Posterior vena cava (tissue), 2 donors: ENCODE measurements around the gene ZNF674. TPM values are rescaled to one million over a fixed set of nuclear protein-coding genes. Genes with fewer than 3 reads are reported as not detected.

ENCODE experiments used
- DNase-seq: peaks from one replicate; pipeline ENCODE4 v3.0.0-alpha.2; 2020; ENCODE audit warnings: low spot score
- intact Hi-C, 2 donors: fragments of 100-400 bp; cut with DNase I; formaldehyde crosslinking; loops; one replicate each; pipeline versions ENCODE4 v1.14.1 to v1.14.2; 2022 to 2023
- long read RNA-seq, 2 donors: library from polyadenylated mRNA; unstranded; transcript quantifications; one replicate each; pipeline ENCODE4 v2.0.0, GENCODE V29; 2020 to 2021
- total RNA-seq, 2 donors: library from RNA; stranded (reverse); fragmentation: NEBNext Ultra II Directional; extraction: Animal tissue kit (Norgen Biotek cat#: 25700); gene quantifications; one replicate each; pipeline ENCODE4 v1.2.1, GENCODE V29; 2021
- donor health status: DM: yes; HTN: yes; CAD: no.
- donor health status: DM: yes; HTN: yes; CAD: no.

The ZNF674 gene
- total RNA-seq, result 1 to 10 TPM; 4.6 to 5.6 TPM
- long read RNA-seq, donor 1, result 0 reads
- long read RNA-seq, donor 2, result 0 reads

DNA sequence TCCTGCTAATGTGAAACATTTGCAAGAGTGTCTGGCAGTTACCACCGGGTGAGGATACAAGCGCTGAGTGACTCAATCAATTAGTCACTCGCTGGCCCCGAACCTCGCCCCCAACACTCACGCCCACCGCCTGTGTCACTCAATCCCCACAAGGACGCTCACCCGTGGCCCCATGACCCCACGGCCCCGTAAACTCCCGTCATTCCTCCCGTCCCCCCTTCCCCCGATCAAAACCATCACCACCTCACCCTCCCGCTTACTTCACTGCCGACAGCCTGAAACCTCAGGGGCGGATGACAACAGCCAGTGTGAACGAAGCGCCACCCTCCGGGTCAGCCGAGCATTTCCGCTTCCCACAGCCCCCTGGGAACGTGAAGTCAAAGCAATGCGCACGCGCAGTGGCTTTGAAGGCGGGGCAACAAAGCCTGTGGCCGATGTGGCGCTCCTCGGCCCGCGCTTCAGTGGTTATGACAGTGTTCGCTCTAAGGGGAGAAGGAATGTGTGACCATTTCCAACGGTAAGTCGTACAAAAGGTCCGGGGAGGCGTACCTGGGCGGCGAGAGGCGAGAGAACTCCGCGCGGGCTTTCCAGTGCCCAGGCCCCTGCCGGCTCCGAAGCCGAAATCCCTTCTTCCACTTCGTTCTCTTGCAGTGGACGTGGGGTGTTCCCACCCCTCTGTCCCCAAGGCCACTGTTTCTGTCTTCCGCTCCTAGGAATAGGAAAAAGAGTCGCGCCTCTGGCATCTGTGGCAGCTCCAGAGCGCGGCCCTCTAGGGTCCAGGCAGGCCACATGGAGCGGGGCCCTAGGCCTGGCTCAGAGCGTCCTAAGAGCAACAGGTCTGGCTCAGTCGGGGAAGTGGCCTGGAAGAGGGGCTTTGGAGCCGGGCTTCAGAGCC, at the start of gene ZNF674:
Gene ZNF674, minus strand, starts transcription at position 311 of the 895 bp plus-strand sequence. CDS start 3,334 bp downstream, outside the sequence.
- intact Hi-C loops, result no loop called here
- peak; percentile 98 for DNase-seq

DNA sequence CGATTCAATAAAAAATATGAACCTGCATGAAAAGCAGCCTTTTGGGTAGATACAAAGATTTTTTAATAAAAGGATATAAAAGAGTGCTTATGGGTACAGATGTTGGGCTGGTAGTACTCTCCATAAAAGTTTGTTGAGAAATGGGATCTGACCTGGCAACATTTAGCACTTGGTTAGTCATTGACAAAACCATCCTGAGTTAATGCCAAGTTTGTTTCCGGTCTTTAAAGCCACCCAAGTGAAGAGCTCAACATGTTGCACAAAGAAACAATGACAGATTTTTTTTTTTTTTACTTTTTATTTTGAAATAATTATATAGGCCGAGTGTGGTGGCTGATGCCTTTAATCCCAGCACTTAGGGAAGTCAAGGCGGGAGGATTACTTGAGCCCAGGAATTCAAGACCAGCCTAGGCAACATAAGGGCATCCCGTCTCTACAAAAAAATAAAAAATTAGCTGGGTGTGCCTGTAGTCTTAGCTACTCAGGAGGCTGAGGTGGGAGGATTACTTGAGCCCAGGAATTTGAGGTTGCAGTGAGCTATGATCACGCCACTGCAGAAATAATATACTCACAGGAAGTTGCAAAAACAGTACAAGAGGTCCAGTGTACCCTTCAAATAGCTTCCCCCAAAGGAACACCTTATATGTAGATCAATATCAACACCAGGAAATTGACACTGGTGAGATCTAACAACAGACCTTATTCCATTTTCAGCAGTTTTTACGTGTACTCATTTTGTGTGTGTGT, 44.9 kb upstream of the ZNF674 start:
- no peak for DNase-seq

DNA sequence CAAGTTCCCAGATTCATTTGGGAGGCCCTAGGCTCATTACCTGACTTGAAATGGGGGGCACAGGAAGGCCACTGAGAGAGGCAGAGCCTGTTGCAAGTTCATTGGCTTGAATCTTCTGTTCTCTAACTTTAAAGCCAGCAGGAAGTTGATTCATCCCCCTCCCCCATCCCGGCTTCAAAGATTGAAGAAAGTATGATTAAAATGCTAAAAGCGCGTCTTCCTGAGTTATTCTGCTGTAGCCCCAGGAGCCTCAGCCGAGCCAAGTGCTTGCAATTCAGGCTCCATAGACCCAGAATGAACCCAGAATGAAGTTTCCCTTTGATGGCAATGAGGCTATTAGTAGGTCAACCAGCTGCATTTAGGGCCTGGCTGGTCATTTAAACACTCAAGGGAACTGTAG, 43.0 kb upstream of the ZNF674 start:
- intact Hi-C loops, result no loop called here
- peak; percentile 82 for DNase-seq

More for the DNA sequence above, 44.9 kb upstream of the ZNF674 start:
- intact Hi-C loops, result no loop called here

DNA sequence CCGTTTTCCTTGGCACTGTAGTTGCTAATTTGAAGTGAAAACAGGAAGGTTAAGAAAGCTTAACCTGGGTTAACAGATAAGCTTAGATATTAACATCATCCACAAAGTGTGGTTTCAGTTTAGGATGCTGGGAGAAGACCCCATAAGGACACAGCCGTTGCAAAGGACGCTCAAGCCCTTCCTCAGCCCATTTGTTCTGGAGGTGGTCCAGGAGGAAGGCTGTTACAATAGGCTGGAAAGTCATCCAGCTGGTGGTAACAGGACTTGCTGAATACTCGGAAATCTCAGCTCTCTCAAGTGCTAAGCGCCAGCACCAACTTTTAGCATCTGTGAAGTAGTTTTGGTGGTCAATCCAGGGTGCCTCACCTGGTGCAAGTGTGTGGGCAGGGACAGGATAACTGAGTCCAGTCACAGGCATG, 42.5 kb upstream of the ZNF674 start:
- intact Hi-C loops, result no loop called here
- no peak for DNase-seq

DNA sequence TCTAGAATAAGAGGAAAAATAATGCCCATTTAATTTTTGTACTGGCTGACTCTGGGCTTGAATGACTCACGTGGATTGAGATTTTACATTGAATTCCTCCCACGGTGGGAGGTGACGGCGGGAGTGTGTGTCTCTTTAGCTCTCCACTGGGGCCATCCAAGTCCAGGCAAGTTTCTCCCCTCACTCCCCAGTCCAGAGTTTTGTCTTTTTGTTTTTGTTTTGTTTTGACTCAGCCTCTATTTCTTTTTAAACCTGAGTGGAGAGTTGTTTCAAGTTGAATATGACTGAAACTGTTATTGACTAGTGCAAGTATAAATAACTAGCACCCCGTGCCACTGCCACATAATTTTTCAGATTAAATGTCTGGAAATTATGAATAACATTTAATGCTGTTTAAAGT, 41.9 kb upstream of the ZNF674 start:
- intact Hi-C loops, result no loop called here

DNA sequence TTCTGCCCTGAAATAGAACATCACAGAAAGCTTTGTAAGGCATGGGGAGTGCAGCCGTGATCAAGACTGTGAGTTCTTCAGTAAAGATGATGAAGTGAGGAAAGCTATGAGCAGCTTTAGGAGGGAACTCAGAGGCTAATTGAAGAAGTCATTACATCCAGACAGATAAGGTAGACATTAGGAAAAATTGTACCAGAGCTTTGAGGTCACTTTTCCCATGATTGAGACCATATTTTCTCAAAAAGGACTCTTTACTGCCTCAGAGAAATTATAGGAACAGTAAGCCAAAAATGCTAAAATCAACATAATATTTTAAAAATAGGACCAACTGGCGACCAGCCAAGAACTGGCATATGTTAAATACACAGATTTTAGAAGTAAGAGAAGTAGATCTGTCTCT, 39.5 kb upstream of the ZNF674 start:
- DNase-seq, result no peak
- intact Hi-C loops, result no loop called here

More for the DNA sequence above, 41.9 kb upstream of the ZNF674 start:
- no peak for DNase-seq

DNA sequence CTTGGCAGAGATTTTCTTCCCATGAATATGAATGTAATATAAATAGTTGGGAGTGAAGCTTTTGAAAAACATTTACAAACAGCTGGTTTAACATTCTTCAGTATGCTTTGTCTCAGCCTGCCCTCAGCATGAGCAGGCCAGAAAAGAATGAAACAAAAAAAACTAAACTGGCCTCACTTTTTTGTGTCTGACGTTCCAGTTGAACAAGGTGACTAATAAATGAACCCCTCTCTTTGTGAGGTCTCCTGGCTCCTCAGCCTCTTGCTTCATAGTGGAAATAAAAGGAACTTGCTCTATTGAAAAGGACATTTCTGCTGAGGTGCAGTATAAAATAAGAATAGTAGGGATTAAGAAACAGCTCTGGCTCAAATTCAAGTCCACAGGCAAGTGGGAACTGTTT, 37.7 kb upstream of the ZNF674 start:
- intact Hi-C loops, result no loop called here

DNA sequence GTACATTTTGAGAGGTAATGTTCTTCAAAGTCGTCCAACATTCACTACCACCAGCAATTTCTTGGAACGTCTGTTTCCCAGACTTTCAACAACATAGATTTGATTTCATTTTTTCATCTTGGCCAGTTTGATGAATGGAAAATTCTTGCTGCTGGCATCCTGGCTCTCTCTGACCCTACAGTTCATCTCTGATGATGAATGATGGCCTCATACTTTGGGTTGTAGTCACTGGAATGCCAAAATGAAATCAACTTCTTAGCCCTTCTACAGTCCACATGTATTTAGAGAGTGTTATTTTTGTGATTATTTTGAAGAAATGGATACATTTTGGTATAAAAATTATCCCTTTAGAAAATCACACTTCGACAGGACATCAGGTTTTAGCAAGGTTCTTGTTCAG, 37.1 kb upstream of the ZNF674 start:
- no peak for DNase-seq
- intact Hi-C loops, result no loop called here

More for the DNA sequence above, 37.7 kb upstream of the ZNF674 start:
- DNase-seq, result no peak

DNA sequence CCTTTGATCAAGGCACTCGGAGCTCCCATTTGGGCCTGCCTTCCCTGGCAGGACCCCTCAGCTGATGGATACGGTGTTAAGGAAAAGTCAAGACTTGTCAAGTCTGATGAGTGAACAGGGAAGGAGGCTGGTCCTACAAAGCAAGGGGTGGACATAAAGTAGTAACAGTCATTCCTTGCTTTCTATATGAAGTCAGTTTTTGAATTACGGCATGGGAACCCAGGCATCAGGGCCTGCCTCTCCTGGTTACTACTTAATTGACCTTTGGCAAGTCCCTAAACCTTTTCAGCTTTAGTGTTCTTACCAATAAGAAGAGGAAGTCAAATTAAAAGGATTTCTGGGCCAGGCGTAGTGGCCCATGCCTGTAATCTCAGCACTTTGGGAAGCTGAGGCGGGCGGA, 35.4 kb upstream of the ZNF674 start:
- intact Hi-C loops, result no loop called here
- no peak for DNase-seq

DNA sequence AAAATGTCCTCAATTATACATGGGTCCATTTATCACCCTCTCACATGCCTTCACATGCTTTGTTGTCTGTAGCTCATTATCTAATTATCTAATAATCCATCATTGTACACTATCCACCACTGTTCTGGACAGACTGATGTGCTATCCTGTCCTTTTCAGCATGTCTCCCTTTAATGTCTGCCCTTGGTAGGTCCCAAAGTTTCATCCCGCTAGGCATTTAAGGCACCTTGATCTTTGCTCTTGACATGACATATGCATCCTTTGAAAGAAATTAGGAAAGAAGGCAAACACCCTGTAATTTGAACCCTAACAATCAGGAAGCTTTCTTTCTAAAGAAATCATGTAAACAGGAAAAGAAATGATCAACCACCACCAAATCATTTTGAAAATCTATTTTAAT, 34.0 kb upstream of the ZNF674 start:
- no peak for DNase-seq
- intact Hi-C loops, result loop anchor here in 1 of 2 donors (10.0 kb wide), 1 partner anchor 66 kb away; no protein-coding TSS in a partner anchor

DNA sequence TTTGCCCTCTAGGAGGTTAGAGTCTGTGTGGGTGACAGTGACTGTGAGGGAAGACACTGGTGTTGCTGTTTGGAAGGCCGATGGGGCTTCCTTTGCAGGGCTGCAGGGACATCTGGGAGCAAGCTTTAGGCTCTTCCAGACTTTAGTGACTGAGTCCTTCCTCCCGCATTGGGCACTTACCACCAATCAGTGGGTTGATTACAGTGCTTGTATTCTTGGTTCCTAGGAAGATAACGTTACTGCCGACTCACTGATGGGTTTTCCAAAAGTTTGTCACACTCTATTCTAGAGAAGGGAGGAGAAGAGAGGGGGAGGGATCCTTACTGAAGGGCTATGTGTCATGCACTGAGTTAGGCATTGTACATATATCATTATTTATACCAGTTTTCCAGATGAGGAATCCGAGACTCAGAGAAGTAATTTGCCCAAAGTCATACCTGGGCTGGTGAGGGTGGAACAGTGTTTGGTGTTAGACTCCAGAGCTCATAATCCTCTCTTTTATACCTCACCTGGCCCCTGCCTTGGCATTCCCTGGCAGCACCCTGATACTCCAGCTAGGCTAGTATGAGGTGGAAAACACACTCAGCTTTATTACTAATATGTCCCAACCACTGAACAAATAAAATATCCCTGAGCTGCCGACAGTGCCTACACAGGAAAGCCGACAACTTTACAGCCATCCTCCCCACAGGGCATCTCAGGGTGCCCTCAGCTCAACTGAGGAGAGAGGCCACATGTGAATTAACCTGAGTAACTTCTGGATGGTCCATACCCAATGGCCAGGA, 32.2 kb upstream of the ZNF674 start:
- intact Hi-C loops, result loop anchor here in 1 of 2 donors (10.0 kb wide), 1 partner anchor 67 kb away; no protein-coding TSS in a partner anchor
- no peak for DNase-seq

DNA sequence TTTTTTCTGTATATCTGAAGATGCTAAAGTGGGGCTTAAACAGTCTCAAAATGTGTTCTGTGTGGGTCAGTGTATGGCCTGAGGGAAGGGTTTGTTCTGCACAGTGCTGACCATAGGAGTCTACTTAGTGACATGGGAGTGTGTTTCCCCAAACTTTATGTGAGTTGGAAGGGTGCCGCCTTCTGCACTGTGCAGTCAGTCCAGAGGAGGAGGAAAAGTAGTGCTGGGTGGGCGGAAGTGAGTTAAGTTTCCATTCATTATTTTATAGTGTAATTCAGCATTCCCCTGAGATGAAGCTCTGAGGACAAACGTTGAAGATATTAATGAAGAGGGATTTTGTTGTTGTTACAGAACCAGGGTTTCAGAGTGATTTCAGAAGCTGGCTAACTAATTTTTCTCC, 31.2 kb upstream of the ZNF674 start:
- no peak for DNase-seq
- intact Hi-C loops, result loop anchor here in 1 of 2 donors (10.0 kb wide), 1 partner anchor 68 kb away; no protein-coding TSS in a partner anchor

DNA sequence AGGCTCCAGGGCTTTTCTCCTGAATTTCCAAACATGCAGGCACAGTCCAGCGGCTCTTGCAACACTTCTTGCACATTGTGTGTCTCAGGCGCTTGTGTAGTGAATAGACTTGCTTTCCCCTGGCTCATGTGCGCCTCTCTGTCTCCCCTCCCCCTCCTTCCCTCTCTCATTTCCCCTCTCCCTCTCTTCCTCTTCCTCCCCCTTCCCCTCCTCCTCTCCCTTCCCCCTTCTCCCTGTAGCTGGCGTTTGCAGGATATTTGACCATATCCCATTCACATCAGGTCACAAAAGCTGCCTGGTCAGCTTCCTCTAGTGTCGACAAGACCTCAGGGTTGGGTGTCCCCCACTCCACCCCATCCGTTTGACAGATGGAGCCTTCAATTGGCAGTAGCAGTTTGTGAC, 30.8 kb upstream of the ZNF674 start:
- intact Hi-C loops, result loop anchor here in 1 of 2 donors (10.0 kb wide), 1 partner anchor 69 kb away; no protein-coding TSS in a partner anchor
- no peak for DNase-seq

DNA sequence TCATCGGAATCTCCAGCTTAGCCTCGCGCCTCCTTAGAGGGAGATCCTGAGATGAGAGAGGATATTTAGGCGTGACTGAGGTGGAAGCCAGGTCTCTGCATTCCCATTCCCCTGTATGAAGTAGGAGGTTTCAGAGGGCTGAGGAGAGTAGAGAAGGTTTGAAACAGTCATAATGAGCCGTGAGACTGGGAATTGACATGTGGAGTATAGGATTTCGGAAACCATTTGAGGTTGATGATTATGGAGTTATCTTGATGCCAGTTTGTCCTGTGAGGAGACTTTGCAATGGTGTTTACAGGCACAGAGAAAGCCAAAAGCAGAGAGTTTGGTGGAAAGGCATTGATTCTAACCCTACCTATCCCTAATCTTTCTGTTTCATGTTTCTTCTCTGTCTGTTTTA, 30.4 kb upstream of the ZNF674 start:
- intact Hi-C loops, result loop anchor here in 1 of 2 donors (10.0 kb wide), 1 partner anchor 69 kb away; no protein-coding TSS in a partner anchor
- no peak for DNase-seq

DNA sequence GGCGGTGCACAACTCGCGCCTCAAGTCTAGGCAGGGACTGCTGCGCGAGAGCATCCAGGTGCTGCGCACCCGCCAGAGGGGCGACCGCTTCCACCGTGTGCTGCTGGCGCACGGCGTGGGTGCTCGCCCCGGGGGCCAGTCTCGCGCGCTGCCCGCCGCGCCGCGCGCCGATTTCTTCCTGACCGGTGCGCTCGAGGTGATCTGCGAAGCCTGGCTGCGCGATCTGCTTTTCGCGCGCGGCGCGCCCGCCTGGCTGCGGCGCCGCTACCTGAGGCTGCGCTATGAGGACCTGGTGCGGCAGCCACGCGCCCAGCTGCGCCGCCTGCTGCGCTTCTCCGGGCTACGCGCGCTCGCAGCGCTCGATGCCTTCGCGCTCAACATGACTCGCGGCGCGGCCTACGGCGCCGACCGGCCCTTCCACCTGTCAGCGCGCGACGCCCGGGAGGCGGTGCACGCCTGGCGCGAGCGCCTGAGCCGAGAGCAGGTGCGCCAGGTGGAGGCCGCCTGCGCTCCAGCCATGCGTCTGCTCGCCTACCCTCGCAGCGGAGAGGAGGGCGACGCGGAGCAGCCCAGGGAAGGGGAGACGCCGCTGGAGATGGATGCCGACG, 29.7 kb upstream of the ZNF674 start:
- no peak for DNase-seq
- intact Hi-C loops, result loop anchor here in 1 of 2 donors (10.0 kb wide), 1 partner anchor 70 kb away; no protein-coding TSS in a partner anchor

DNA sequence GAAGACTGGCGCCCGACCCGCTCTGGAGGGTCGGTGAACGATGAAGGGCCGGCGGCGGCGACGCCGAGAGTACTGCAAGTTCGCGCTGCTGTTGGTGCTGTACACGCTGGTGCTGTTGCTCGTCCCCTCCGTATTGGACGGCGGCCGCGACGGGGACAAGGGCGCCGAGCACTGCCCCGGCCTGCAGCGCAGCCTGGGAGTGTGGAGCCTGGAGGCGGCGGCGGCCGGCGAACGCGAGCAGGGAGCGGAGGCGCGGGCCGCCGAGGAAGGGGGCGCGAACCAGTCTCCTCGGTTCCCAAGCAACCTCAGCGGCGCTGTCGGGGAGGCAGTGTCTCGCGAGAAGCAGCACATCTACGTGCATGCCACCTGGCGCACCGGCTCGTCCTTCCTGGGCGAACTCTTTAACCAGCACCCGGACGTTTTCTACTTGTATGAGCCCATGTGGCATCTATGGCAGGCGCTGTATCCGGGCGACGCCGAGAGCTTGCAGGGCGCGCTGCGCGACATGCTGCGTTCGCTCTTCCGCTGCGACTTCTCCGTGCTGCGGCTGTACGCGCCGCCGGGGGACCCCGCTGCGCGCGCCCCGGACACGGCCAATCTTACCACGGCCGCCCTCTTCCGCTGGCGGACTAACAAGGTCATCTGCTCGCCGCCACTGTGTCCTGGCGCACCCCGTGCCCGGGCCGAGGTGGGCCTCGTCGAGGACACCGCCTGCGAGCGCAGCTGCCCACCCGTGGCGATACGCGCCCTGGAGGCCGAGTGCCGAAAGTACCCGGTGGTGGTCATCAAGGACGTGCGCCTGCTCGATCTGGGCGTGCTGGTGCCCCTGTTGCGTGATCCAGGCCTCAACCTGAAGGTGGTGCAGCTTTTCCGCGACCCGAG, 28.9 kb upstream of the ZNF674 start:
- intact Hi-C loops, result loop anchor here in 1 of 2 donors (10.0 kb wide), 1 partner anchor 71 kb away; no protein-coding TSS in a partner anchor
- DNase-seq, result peak; percentile 88

DNA sequence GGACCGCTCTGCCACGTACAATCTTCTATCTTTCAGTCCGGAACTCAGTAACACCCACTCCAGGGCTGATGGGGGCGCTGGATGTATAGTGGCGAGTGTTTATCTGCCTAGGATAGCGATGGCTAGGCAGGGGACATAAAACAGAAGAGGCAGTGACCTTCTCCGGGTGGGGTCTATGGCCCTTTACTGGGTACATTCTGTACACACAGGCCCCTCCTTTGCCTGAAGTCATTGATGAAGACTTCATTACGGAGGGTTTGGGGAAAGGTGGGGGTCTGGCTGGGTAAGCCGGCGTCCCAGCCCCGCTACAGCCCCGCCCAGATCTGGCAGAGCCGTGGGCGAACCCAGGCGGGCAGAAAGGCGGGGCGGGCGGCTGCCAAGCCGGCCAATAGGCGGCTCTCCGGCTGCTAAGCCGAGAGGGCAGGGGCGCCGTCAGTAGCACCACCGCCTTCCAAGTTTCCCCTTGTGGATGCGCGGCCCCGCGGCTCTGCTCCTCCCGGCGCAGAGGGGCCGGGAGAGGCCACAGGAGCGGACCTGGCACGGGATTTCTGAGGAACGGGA, 28.2 kb upstream of the ZNF674 start, which contains the start of gene CHST7:
Gene CHST7, plus strand, starts transcription at position 435 of the 561 bp plus-strand sequence. CDS start 167 bp downstream, outside the sequence.
- peak; percentile 88 for DNase-seq

More for the DNA sequence above, 28.2 kb upstream of the ZNF674 start, which contains the start of gene CHST7:
- intact Hi-C loops, result loop anchor here in 1 of 2 donors (10.0 kb wide), 1 partner anchor 71 kb away; no protein-coding TSS in a partner anchor
